ENCODE results near the gene BCCIP. TPM values are rescaled to one million over a fixed set of nuclear protein-coding genes. Genes with fewer than 3 reads are reported as not detected.

Gene BCCIP
- total RNA-seq, 1 donor from 2014 or later: 68.1 TPM

DNA sequence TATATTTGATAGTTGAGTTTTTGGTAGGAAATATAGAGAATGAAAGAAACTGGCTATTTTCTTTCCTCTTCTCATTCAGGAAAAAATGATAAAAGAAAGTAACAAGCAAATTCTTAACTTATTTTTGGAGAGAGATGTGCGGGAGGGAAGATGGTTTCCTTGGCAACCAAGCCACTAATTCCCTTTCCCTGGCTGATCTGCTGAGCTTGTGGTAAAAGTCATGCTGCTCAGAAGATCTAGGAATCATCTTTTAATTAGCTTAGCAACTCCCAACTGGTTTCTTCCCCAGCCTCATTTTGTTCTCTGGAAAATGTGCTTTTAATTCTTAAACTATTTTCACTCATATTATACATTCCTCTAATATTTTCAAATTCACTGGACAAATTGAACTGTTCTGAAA lies 12.1 kb upstream of the BCCIP start:
- no peak overlapping the region for H3K4me3 Mint-ChIP-seq (ENCODE audit: unreplicated experiment)
- Histone ChIP-seq H3K4me2 (ENCODE audit: low read length) (no peak overlapping the region), H3K27ac (ENCODE audit: low read depth, low read length) (no peak overlapping the region), H3K4me1 (ENCODE audit: insufficient read depth, low read length) (no peaks in the 10 kb centered on the region), H4K20me1 (ENCODE audit: insufficient read depth, low read length) (no peaks in the 10 kb centered on the region), H3K36me3 (ENCODE audit: insufficient read depth, low read length) (peaks cover 24% of the 10 kb centered on the region), H3K9ac (ENCODE audit: low read length) (no peak overlapping the region), H3K79me2 (ENCODE audit: insufficient read depth, low read length) (no peaks in the 10 kb centered on the region), H3K4me3 (ENCODE audit: insufficient read depth, low read depth, low read length) (no peak overlapping the region), H3K9me3 (ENCODE audit: insufficient read depth, low read depth, low read length) (no peaks in the 10 kb centered on the region), H3K27me3 (ENCODE audit: insufficient read depth, low read length) (no peaks in the 10 kb centered on the region), H2AFZ (ENCODE audit: low read depth, low read length) (no peak overlapping the region)
- DNase-seq (ENCODE audit: low read depth): no peak
- no peak overlapping the region for H3K27ac Mint-ChIP-seq (ENCODE audit: unreplicated experiment)
- H3K36me3 Mint-ChIP-seq (ENCODE audit: low read depth, unreplicated experiment): peaks cover 29% of the 10 kb centered on the region
- no peak for TF ChIP-seq EZH2 (IDR thresholded peaks at IDR 0.05; ENCODE audit: insufficient read depth, low read length)
- TF ChIP-seq, protein P1, sequence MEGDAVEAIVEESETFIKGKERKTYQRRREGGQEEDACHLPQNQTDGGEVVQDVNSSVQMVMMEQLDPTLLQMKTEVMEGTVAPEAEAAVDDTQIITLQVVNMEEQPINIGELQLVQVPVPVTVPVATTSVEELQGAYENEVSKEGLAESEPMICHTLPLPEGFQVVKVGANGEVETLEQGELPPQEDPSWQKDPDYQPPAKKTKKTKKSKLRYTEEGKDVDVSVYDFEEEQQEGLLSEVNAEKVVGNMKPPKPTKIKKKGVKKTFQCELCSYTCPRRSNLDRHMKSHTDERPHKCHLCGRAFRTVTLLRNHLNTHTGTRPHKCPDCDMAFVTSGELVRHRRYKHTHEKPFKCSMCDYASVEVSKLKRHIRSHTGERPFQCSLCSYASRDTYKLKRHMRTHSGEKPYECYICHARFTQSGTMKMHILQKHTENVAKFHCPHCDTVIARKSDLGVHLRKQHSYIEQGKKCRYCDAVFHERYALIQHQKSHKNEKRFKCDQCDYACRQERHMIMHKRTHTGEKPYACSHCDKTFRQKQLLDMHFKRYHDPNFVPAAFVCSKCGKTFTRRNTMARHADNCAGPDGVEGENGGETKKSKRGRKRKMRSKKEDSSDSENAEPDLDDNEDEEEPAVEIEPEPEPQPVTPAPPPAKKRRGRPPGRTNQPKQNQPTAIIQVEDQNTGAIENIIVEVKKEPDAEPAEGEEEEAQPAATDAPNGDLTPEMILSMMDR (IDR thresholded peaks at IDR 0.05; ENCODE audit: insufficient read depth, low read depth, low read length): no peak
- H3K27me3 Mint-ChIP-seq (ENCODE audit: low read depth, unreplicated experiment): no peaks in the 10 kb centered on the region
- peaks cover 7% of the 10 kb centered on the region for H3K4me1 Mint-ChIP-seq (ENCODE audit: low read depth, unreplicated experiment)
- H3K9me3 Mint-ChIP-seq (ENCODE audit: unreplicated experiment): no peaks in the 10 kb centered on the region
- no peak for FAIRE-seq

DNA sequence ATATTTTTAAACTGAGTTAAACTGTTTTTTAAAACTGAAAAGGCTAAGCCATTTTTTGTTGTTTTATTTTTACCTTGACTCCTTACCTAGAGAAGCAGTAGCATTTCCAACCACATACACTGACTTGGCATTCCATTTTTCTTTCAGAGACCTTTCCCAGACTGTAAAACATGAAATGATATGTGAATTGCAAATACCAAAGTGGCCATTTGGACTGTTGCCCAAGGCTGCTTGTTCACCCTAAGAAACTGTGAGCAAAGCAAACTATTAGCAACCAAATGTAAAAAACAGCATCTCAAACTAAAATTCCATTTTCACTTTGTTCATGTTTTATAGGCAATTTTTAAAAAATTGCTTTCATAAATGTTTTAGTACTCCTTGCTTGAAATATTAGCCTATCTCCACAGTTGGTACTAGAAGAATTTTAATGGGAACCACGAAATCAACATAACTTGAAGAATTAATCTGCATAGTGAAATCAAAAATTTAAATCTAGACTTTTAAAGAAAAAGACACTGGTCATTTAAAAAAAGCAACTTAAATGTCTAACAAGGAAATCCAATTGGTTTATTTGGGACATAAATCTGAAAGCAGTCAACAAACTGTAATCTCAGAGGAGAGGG lies 11.1 kb upstream of the BCCIP start:
- Mint-ChIP-seq H3K27ac (ENCODE audit: unreplicated experiment) (no peak overlapping the region), H3K9me3 (ENCODE audit: unreplicated experiment) (no peaks in the 10 kb centered on the region), H3K27me3 (ENCODE audit: low read depth, unreplicated experiment) (no peaks in the 10 kb centered on the region), H3K4me1 (ENCODE audit: low read depth, unreplicated experiment) (peaks cover 7% of the 10 kb centered on the region), H3K36me3 (ENCODE audit: low read depth, unreplicated experiment) (peaks cover 26% of the 10 kb centered on the region), H3K4me3 (ENCODE audit: unreplicated experiment) (no peak overlapping the region)
- no peak overlapping the region for H2AFZ ChIP-seq (ENCODE audit: low read depth, low read length)
- no peak overlapping the region for H3K9ac ChIP-seq (ENCODE audit: low read length)
- H3K4me2 ChIP-seq (ENCODE audit: low read length): no peak overlapping the region
- no peaks in the 10 kb centered on the region for H4K20me1 ChIP-seq (ENCODE audit: insufficient read depth, low read length)
- H3K4me1 ChIP-seq (ENCODE audit: insufficient read depth, low read length): no peaks in the 10 kb centered on the region
- FAIRE-seq (no peak), DNase-seq (ENCODE audit: low read depth) (peak; percentile 58)
- no peaks in the 10 kb centered on the region for H3K9me3 ChIP-seq (ENCODE audit: insufficient read depth, low read depth, low read length)
- H3K27me3 ChIP-seq (ENCODE audit: insufficient read depth, low read length): no peaks in the 10 kb centered on the region
- no peaks in the 10 kb centered on the region for H3K79me2 ChIP-seq (ENCODE audit: insufficient read depth, low read length)
- H3K36me3 ChIP-seq (ENCODE audit: insufficient read depth, low read length): peaks cover 20% of the 10 kb centered on the region
- H3K4me3 ChIP-seq (ENCODE audit: insufficient read depth, low read depth, low read length): no peak overlapping the region
- no peak overlapping the region for H3K27ac ChIP-seq (ENCODE audit: low read depth, low read length)
- no peak for TF ChIP-seq EZH2 (IDR thresholded peaks at IDR 0.05; ENCODE audit: insufficient read depth, low read length)
- TF ChIP-seq, protein P1 (IDR thresholded peaks at IDR 0.05; ENCODE audit: insufficient read depth, low read depth, low read length): no peak

DNA sequence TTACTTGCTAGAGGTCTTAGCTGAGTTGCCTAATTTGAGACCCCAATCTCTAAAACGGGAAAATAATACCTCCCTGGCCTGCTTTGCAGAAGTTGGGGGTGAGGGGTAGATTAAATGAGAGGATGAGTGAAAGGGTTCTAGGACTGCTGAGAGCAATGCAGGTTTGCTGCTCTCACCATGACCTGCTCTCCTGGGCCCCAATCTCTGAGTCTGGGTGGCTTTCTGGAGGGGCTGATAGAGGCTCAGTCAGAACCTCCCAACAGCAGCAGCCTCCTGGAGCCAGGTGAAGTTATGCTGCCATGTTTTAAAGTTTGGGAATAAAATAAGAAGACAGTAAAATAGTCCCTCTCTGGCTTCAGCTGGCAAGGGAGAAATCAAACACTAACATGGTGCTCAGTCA lies 7.6 kb upstream of the BCCIP start:
- H3K36me3 ChIP-seq (ENCODE audit: insufficient read depth, low read length): peaks cover 10% of the 10 kb centered on the region
- no peaks in the 10 kb centered on the region for H3K79me2 ChIP-seq (ENCODE audit: insufficient read depth, low read length)
- H3K4me3 ChIP-seq (ENCODE audit: insufficient read depth, low read depth, low read length): no peak overlapping the region
- no peaks in the 10 kb centered on the region for H3K9me3 Mint-ChIP-seq (ENCODE audit: unreplicated experiment)
- H3K4me3 Mint-ChIP-seq (ENCODE audit: unreplicated experiment): no peak overlapping the region
- H3K27ac Mint-ChIP-seq (ENCODE audit: unreplicated experiment): no peak overlapping the region
- no peak for DNase-seq (ENCODE audit: low read depth)
- no peak overlapping the region for H3K27ac ChIP-seq (ENCODE audit: low read depth, low read length)
- H3K27me3 ChIP-seq (ENCODE audit: insufficient read depth, low read length): no peaks in the 10 kb centered on the region
- no peak overlapping the region for H3K4me2 ChIP-seq (ENCODE audit: low read length)
- H4K20me1 ChIP-seq (ENCODE audit: insufficient read depth, low read length): no peaks in the 10 kb centered on the region
- H2AFZ ChIP-seq (ENCODE audit: low read depth, low read length): no peak overlapping the region
- H3K36me3 Mint-ChIP-seq (ENCODE audit: low read depth, unreplicated experiment): peaks cover 16% of the 10 kb centered on the region
- no peaks in the 10 kb centered on the region for H3K27me3 Mint-ChIP-seq (ENCODE audit: low read depth, unreplicated experiment)
- TF ChIP-seq, protein P1 (IDR thresholded peaks at IDR 0.05; ENCODE audit: insufficient read depth, low read depth, low read length): no peak
- TF ChIP-seq EZH2 (IDR thresholded peaks at IDR 0.05; ENCODE audit: insufficient read depth, low read length): no peak
- H3K9ac ChIP-seq (ENCODE audit: low read length): no peak overlapping the region
- FAIRE-seq: no peak
- peaks cover 2% of the 10 kb centered on the region for H3K4me1 Mint-ChIP-seq (ENCODE audit: low read depth, unreplicated experiment)
- no peaks in the 10 kb centered on the region for H3K4me1 ChIP-seq (ENCODE audit: insufficient read depth, low read length)
- no peaks in the 10 kb centered on the region for H3K9me3 ChIP-seq (ENCODE audit: insufficient read depth, low read depth, low read length)

All from astrocyte (in vitro differentiated cells and primary cell).